EH (cell line): ENCODE results near the gene ASAH2B.
"Not testable (repeated sequence)": the region's sequence is repeated elsewhere in the genome, so short reads cannot be mapped to it uniquely, and the experiment has no call there.

Source experiments
- DNase-seq: peaks from one replicate; pipeline ENCODE4 v3.0.0-alpha.2; 2015; ENCODE audit warnings: low read depth

The ASAH2B gene

GRCh38 chr10:50739618-50740292 lies at the start of gene ASAH2B:
Gene ASAH2B (plus strand): TSS chr10:50739936. CDS start chr10:50745131, 5,195 bp downstream.
- peak; percentile 79 for DNase-seq

DNA sequence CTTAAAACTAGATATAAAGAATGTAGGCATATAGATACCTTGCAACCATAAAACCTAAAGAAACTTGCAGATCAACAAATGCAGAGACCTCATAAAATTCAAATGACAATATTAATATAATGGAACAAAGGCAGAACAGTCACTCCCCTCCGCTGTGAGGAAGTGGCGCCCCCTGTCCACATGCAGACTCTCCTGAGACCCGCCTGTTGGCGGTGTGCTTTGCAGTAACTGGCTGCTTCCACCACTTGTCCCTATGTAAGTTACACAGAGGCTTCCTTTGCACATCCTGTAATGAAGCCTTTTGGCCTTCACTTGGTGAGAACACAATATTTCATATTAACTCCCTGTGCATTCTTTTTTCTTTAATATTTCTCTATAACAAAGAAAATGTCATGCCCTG lies 41.9 kb upstream of the ASAH2B start:
- DNase-seq = not testable (repeated sequence)

- DNase-seq = peak; percentile 5
Observed at GRCh38 chr10:50701947-50702346, 37.8 kb upstream of the ASAH2B start.

GRCh38 chr10:50702997-50703396 lies 36.7 kb upstream of the ASAH2B start:
- not testable (repeated sequence) for DNase-seq

DNA sequence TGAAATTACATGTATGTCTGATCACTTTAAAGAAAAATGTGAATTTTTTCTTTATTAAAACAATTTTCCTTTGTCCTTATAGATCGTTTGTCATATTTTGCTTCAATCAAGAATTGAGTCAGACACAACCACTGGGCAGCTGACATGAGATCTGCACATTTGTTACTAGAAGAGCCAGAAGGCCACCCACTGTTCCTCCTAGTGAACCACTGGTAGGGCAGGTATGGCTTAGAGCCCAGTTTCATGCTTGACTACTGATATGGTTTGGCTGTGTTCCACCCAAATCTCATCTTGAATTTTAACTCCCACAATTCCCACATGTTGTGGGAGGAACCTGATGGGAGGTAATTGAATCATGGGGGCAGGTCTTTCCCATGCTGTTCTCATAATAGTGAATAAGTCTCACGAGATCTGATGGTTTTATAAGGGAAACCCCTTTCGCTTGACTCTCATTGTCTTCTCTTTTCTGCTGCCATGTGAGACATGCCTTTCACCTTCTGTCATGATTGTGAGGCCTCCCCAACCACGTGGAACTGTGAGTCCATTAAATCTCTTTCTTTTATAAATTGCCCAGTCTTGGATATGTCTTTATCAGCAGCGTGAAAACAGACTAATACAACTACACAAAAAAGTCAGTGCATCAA lies 35.2 kb upstream of the ASAH2B start:
- peak; percentile 0 for DNase-seq

DNA sequence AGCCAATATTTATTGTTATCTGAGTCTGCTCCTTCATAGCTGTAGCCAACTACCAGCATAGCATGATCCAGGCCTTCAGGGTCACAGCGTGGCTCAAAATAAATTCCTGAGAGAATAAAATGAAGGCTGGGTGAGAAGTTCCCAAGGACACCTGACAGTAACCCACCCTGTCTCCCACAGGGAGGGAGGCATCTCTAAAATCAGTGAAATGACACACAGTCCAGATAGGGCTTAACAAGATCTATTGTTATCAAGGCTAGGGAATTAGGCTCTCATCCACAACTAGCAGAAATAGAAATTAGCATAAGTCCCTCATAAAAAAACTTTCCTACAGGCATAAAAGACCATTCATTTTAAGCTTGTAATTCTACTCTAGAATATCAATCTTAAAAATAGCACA lies 33.7 kb upstream of the ASAH2B start:
- DNase-seq = not testable (repeated sequence)

DNA sequence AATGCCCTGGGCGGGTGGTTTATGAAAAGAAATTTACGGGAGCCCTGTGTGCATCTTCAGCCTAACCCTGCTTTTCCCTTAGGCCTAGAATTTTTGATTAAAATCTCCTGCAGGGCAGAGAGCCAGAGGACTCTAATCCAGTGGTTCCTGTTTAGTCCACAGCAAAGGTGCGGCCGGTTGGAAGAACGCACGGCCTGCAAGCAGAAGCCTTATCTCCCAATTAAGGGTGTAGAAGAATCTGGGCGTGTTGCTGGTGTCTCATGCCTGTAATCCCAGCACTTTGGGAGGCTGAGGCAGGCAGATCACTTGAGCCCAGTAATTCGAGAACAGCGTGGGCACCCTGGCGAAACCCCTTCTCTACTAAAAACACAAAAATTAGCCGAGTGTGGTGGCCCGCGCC lies 29.5 kb upstream of the ASAH2B start:
- DNase-seq = not testable (repeated sequence)

DNA sequence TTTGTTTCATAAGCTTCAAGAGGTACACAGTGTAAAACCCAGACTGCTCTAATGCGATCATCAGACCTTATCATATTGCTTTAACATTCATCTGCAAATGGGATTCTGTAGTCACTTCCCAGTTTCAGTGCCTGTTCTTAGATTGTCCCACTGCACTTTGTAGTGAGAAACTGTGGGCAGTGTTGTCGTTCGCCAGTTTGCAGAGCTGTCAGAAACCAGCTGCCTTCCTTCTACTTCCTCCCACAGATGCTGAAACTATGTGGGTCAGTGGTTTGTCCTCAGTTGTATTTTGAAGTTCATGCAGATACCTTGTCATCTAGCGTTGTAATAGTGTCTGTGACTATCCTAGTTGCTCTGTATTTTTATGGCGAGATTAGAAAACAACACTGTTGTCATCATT lies 15.9 kb upstream of the ASAH2B start:
- not testable (repeated sequence) for DNase-seq

GRCh38 chr10:50728112-50728511 lies 11.6 kb upstream of the ASAH2B start:
- DNase-seq = not testable (repeated sequence)

GRCh38 chr10:50738987-50739617 lies 634 bp upstream of the ASAH2B start:
- DNase-seq = not testable (repeated sequence)

GRCh38 chr10:50740293-50740648 lies 535 bp downstream of the ASAH2B start:
- DNase-seq = peak; percentile 82

DNA sequence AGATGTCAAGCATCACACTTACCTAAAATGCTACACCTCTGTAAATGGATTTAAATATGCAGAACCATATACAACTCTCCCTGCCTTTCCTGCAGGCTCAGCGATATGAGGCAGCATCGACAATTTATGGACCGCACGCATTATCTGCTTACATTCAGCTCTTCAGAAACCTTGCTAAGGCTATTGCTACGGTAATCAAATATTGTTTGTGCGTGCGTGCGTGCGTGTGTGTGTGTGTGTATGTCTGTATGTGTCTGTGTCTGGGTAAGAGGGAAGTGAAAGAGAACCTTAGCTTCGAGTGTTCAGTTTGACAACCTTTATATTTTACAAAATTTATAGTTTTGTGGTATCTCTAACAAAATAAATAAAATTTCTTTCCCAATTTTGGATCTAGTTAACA lies 3.1 kb downstream of the ASAH2B start:
- DNase-seq = not testable (repeated sequence)

DNA sequence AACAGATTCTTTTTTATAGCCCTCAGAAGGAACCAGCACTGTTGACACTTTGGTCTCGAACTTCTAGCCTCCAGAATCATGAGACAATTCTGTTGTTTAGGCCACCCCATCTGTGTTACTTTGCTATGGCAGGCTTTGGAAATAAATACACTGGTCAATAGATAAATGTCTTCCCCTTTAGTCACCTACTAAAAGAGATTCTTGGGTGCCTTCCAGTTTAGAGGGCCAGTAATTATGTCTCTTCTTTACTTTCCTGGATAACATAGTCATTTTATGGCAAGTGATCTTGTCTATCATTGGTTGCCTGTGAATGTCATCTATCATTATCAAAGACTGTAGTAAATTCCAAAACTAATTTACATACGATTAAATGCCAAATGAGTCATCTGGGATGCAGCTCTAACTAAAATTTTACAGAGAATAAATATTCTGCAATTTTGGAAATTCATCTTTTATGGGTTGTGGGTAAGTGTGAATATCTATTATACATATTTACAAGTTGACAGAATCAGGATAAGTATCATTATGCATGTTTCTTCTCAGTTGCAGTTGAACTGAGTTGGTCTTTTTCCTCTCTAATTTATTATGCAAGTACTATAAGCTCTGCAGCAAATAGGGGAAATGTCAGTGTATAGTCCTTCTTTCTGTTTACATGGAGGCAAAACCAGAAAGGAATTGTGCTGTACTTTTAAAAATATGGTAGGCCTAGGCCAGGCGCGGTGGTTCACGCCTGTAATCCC lies 27.2 kb downstream of the ASAH2B start:
- peak; percentile 90 for DNase-seq

GRCh38 chr10:50772042-50772441 lies 32.3 kb downstream of the ASAH2B start:
- not testable (repeated sequence) for DNase-seq

- DNase-seq = peak; percentile 6
Observed at GRCh38 chr10:50774868-50775267, 35.1 kb downstream of the ASAH2B start.

- DNase-seq = peak; percentile 51
Observed at GRCh38 chr10:50780036-50780435, 40.3 kb downstream of the ASAH2B start.

- not testable (repeated sequence) for DNase-seq
Observed at GRCh38 chr10:50782017-50782416, 42.3 kb downstream of the ASAH2B start.

- DNase-seq = not testable (repeated sequence)
Observed at GRCh38 chr10:50787962-50788361, 48.2 kb downstream of the ASAH2B start.

DNA sequence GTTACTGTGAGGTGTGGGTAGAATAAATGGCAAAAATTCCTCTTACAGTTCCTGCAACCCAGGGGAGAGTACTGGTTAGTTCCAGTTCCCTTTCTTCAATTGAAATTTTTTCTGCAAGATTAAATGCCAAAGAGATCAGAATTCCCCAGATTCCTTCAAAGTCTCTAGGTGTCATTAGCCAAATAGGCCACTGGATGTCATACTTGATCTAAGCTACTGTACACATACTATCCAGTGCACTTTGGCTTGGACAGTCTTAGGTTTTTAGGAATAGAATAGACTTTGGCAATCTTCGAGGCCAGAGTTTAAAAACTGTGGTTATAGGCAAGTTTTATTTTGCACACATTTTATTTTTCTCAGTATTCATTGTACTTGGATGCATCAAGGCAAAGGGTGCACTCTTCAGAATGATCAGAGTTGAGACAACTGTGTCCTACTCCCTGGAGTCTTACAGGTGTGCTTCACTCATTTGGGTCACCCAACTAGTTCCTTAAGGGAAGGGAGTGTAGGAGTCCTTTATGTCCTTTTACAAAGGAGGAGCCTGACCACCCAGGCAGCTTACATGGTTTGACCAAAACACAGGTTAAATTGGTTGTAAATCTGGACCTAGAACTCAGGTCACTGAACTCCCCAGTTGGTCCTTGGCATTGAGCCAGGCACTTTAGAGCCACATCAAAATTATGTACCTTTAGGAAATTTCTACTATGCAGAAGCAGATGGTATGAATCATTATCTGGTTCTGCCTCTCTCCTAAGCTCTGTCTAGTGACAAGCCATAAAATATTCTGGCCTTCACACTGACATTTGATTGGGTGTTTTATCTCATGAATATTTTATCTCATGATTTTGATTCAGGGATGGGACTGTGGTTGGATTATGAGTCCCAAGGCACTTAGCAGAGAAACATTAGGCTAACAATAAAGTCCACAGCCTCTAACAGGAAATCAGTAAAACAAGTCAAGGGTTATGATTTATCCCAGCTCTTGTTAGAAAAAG lies 49.5 kb downstream of the ASAH2B start:
- DNase-seq = peak; percentile 41

- no peak for DNase-seq
Observed at GRCh38 chr10:50794490-50794889, 54.8 kb downstream of the ASAH2B start.

GRCh38 chr10:50796693-50797092 lies 57.0 kb downstream of the ASAH2B start:
- DNase-seq = no peak
